H1 (cell line): ENCODE data around the gene ADGRB2. TPM values are rescaled to one million over a fixed set of nuclear protein-coding genes. Genes with fewer than 3 reads are reported as not detected.

ENCODE experiments used
- CTCF ChIA-PET: fragments of 300-600 bp; sonication (Branson Sonifier 250); formaldehyde crosslinking; loops from one replicate; lab custom pipeline; 2021; ENCODE audit not compliant: partially characterized antibody; lab: Charles Lee
- POLR2A ChIA-PET: fragments of 300-600 bp; sonication (Branson Sonifier 250); formaldehyde crosslinking; loops from one replicate; lab custom pipeline; 2021; ENCODE audit warnings: inconsistent platforms; ENCODE audit not compliant: partially characterized antibody; lab: Charles Lee
- DNase-seq, 2 experiments: peaks; one replicate each; pipeline versions ENCODE4 v3.0.0 to v3.0.0-alpha.2; 2010 to 2022; ENCODE audit warnings: low spot score in 2 of 2, low read depth in 1 of 2, mixed read lengths in 1 of 2
- FAIRE-seq: peaks from 2 replicates; lab custom pipeline; 2011; peaks lifted over from hg19 to GRCh38; lab: Jason Lieb, UNC
- H2AFZ ChIP-seq: 2 replicates; pipeline ENCODE4 v1.8.1; 2012; ENCODE audit warnings: low read length, inconsistent platforms
- H2AK5ac ChIP-seq: 2 replicates; pipeline ENCODE4 v1.6.1; 2013; ENCODE audit warnings: low read depth, low read length
- H2BK120ac ChIP-seq: replicated peaks from 2 replicates; pipeline ENCODE3; 2013; ENCODE audit warnings: low read depth, low read length, inconsistent platforms
- H2BK12ac ChIP-seq: 2 replicates; pipeline ENCODE4 v1.6.1; 2013; ENCODE audit warnings: low read depth, low read length
- H2BK15ac ChIP-seq: 2 replicates; pipeline ENCODE4 v1.6.1; 2013; ENCODE audit warnings: low read length
- H2BK20ac ChIP-seq: 2 replicates; pipeline ENCODE4 v1.6.1; 2013; ENCODE audit warnings: low read length
- H2BK5ac ChIP-seq: 2 replicates; pipeline ENCODE4 v1.6.1; 2013; ENCODE audit warnings: low read depth, low read length
- H3K14ac ChIP-seq: 2 replicates; pipeline ENCODE4 v1.6.1; 2013; ENCODE audit warnings: inconsistent platforms; ENCODE audit not compliant: insufficient read length
- H3K18ac ChIP-seq: 2 replicates; pipeline ENCODE4 v1.6.1; 2013; ENCODE audit warnings: low read length; ENCODE audit errors: extremely low read depth
- H3K23ac ChIP-seq: 2 replicates; pipeline ENCODE4 v1.6.1; 2013; ENCODE audit warnings: inconsistent platforms; ENCODE audit not compliant: insufficient read length
- H3K23me2 ChIP-seq: 2 replicates; pipeline ENCODE4 v1.6.1; 2013; ENCODE audit warnings: low read depth, low read length
- H3K27ac ChIP-seq: 2 replicates; pipeline ENCODE4 v1.6.1; 2011; ENCODE audit warnings: low read depth, low read length, inconsistent platforms
- H3K27me3 ChIP-seq, 4 experiments: replicated peaks in 1 of 4; 1 replicate in 1 of 4; 2 replicates in 3 of 4; pipeline versions ENCODE4 v1.6.1 to v1.8.1; 2011 to 2013; ENCODE audit warnings: low read length in 3 of 4, mild to moderate bottlenecking in 3 of 4, inconsistent platforms in 2 of 4, mixed read lengths in 2 of 4, moderate library complexity in 1 of 4; ENCODE audit not compliant: control insufficient read depth in 3 of 4, insufficient read depth in 3 of 4; ENCODE audit errors: extremely low read depth in 1 of 4
- H3K36me3 ChIP-seq, 4 experiments: 2 replicates each; pipeline versions ENCODE4 v1.6.1 to v1.8.1; 2011 to 2013; ENCODE audit warnings: mild to moderate bottlenecking in 4 of 4, low read length in 3 of 4, moderate library complexity in 2 of 4, control low read depth in 1 of 4, inconsistent platforms in 1 of 4; ENCODE audit not compliant: insufficient read depth in 4 of 4, control insufficient read depth in 2 of 4
- H3K4ac ChIP-seq: replicated peaks from 2 replicates; pipeline ENCODE3; 2013; ENCODE audit warnings: low read length, low read depth, mixed read lengths, inconsistent platforms; ENCODE audit not compliant: insufficient read length
- H3K4me1 ChIP-seq, 4 experiments: replicated peaks in 1 of 4; 1 replicate in 1 of 4; 2 replicates in 3 of 4; pipeline versions ENCODE4 v1.6.1 to v1.8.1; 2011 to 2013; ENCODE audit warnings: low read length in 3 of 4, inconsistent platforms in 2 of 4, mixed read lengths in 1 of 4; ENCODE audit not compliant: insufficient read depth in 4 of 4, control insufficient read depth in 3 of 4
- H3K4me2 ChIP-seq, 2 experiments: 2 replicates each; pipeline versions ENCODE4 v1.6.1 to v1.8.1; 2011 to 2013; ENCODE audit warnings: low read depth in 2 of 2, low read length in 2 of 2, control low read depth in 1 of 2, inconsistent platforms in 1 of 2, mild to moderate bottlenecking in 1 of 2; ENCODE audit not compliant: insufficient read depth in 1 of 2
- H3K4me3 ChIP-seq, 4 experiments: fragments of 200-600, 300-600 bp in 1 of 4; sonication (generic), shearing (Covaris generic), sonication (Bioruptor Twin) in 1 of 4; 2 replicates each; pipeline versions ENCODE4 v1.5.1 to v1.8.1; 2011 to 2016; ENCODE audit warnings: low read length in 4 of 4, low read depth in 3 of 4, control low read depth in 2 of 4, inconsistent platforms in 2 of 4, mild to moderate bottlenecking in 2 of 4, mixed read lengths in 1 of 4, moderate library complexity in 1 of 4; ENCODE audit not compliant: insufficient read depth in 2 of 4; ENCODE audit errors: extremely low read depth in 1 of 4
- H3K56ac ChIP-seq: replicated peaks from 2 replicates; pipeline ENCODE3; 2013; ENCODE audit warnings: low read depth, mild to moderate bottlenecking, mixed read lengths, low read length, inconsistent platforms; ENCODE audit not compliant: insufficient read length
- H3K79me1 ChIP-seq: 2 replicates; pipeline ENCODE4 v1.6.1; 2013; ENCODE audit warnings: low read depth, low read length, control low read depth
- H3K79me2 ChIP-seq, 2 experiments: 2 replicates each; pipeline versions ENCODE4 v1.6.1 to v1.8.1; 2012 to 2013; ENCODE audit warnings: low read length in 2 of 2, mild to moderate bottlenecking in 2 of 2, inconsistent platforms in 1 of 2; ENCODE audit not compliant: insufficient read depth in 2 of 2, control insufficient read depth in 1 of 2
- H3K9ac ChIP-seq, 4 experiments: replicated peaks in 1 of 4; 1 replicate in 1 of 4; 2 replicates in 3 of 4; pipeline versions ENCODE4 v1.6.1 to v1.8.1; 2011 to 2013; ENCODE audit warnings: low read depth in 3 of 4, low read length in 3 of 4, control low read depth in 2 of 4, mild to moderate bottlenecking in 2 of 4, moderate library complexity in 2 of 4, inconsistent platforms in 1 of 4; ENCODE audit errors: extremely low read depth in 1 of 4
- H3K9me3 ChIP-seq, 2 experiments: 2 replicates each; pipeline versions ENCODE4 v1.6.1 to v1.8.1; 2012 to 2013; ENCODE audit warnings: mild to moderate bottlenecking in 2 of 2, moderate library complexity in 2 of 2, control low read depth in 1 of 2, inconsistent platforms in 1 of 2, low read depth in 1 of 2, low read length in 1 of 2, mixed read lengths in 1 of 2; ENCODE audit not compliant: insufficient read depth in 2 of 2
- H4K20me1 ChIP-seq, 2 experiments: replicated peaks in 1 of 2; 2 replicates each; pipeline versions ENCODE3 to v1.8.1; 2011 to 2013; ENCODE audit warnings: inconsistent platforms in 2 of 2, low read length in 2 of 2, mild to moderate bottlenecking in 1 of 2; ENCODE audit not compliant: insufficient read depth in 2 of 2, control insufficient read depth in 1 of 2
- H4K5ac ChIP-seq: 2 replicates; pipeline ENCODE4 v1.6.1; 2013; ENCODE audit warnings: low read length, low read depth, mixed read lengths, inconsistent platforms; ENCODE audit not compliant: insufficient read length
- H4K8ac ChIP-seq: 2 replicates; pipeline ENCODE4 v1.8.0; 2013; ENCODE audit warnings: mild to moderate bottlenecking, moderate library complexity, low read length, inconsistent platforms; ENCODE audit not compliant: insufficient read depth; ENCODE audit errors: extremely low read depth
- H4K91ac ChIP-seq: replicated peaks from 2 replicates; pipeline ENCODE3; 2013; ENCODE audit warnings: low read length, mixed read lengths, inconsistent platforms; ENCODE audit not compliant: insufficient read length
- CBX5 ChIP-seq: fragments of 300-800, 300-1000 bp; sonication (generic); IDR thresholded peaks from 2 replicates; pipeline ENCODE4 v1.7.1; 2016; ENCODE audit warnings: antibody characterized with exemption, low read length, low read depth
- KDM5A ChIP-seq: fragments of 200-600 bp; IDR thresholded peaks from 2 replicates; pipeline ENCODE4 v1.7.1; 2012; ENCODE audit warnings: mild to moderate bottlenecking, low read length, inconsistent platforms, mixed read lengths
- SP2 ChIP-seq: IDR thresholded peaks from 2 replicates; pipeline ENCODE4 v1.6.1; 2012; ENCODE audit warnings: mild to moderate bottlenecking, low read length, inconsistent platforms
- TAF7 ChIP-seq: optimal IDR thresholded peaks from 2 replicates; pipeline ENCODE3; 2011; ENCODE audit warnings: low read depth, mild to moderate bottlenecking, inconsistent platforms, low read length, moderate library complexity, borderline replicate concordance
- WGBS, 2 experiments: shearing (Covaris generic) in 1 of 2; methylation state at CpG; one replicate each; pipeline versions ENCODE4 v1.1.6 to v1.1.7; 2013 to 2015; ENCODE audit warnings: low lambda C conversion rate in 2 of 2, mixed read lengths in 2 of 2, inconsistent platforms in 1 of 2, low coverage in 1 of 2, missing lambda C conversion rate in 1 of 2; ENCODE audit not compliant: insufficient replicate concordance in 2 of 2, insufficient coverage in 1 of 2, insufficient read length in 1 of 2; ENCODE audit errors: extremely low coverage in 1 of 2, missing lambda C conversion rate in 1 of 2; 5-methylcytosine and 5-hydroxymethylcytosine counted together
- polyA plus RNA-seq, 7 experiments: library from polyadenylated mRNA; depleted of rRNA in 3 of 7; stranded (reverse) in 5 of 7; unstranded in 2 of 7; fragments of >200 nt in 5 of 7; fragments of 200-250 nt in 2 of 7; gene quantifications; 1 replicate in 5 of 7; 2 replicates in 1 of 7; 4 replicates in 1 of 7; pipeline versions ENCODE4 v1.2.1 to v1.2.3, GENCODE V29; 2011 to 2013; ENCODE audit warnings: missing spikeins in 2 of 7, mixed read lengths in 2 of 7
- total RNA-seq: library from RNA; stranded (reverse); fragmentation: NEBNext Ultra II Directional; extraction: Animal tissue kit (Norgen Biotek cat#: 25700); gene quantifications from 2 replicates; pipeline ENCODE4 v1.2.1, GENCODE V29; 2021
- TF ChIP-seq, protein P1 (sequence below), 3 experiments: IDR thresholded peaks; 1 replicate in 2 of 3; 2 replicates in 1 of 3; pipeline versions ENCODE4 v1.5.1 to v1.6.1; 2011; ENCODE audit warnings: low read length in 3 of 3, mild to moderate bottlenecking in 3 of 3, inconsistent platforms in 2 of 3, low read depth in 1 of 3, moderate library complexity in 1 of 3; ENCODE audit not compliant: insufficient read depth in 1 of 3; ENCODE audit errors: control extremely low read depth in 1 of 3

The ADGRB2 gene
- total and polyA plus RNA-seq, 2 of the 8 experiments (the other 6 are each of a cell fraction or from before 2014, with no cell fraction given): 15.6 to 26.2 TPM

DNA sequence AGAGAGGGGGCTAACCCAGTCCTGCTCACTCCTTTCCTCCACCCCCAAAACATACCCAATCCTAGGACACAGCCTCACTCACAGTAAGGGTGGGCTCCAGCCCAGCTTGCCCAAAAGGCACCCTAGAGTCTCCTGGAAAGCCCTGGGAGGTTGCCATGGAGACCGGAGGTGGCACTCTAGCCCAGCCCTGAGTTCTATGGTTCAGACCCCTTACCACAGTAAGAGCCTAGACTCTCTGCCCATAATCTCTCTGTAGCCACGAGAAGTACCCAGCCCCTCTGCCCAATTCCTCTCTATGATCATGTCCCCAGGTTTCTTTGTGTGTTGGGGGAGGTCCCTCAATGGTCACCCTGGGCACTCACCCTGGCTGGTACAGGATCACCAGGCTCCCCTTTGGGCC lies 74.8 kb downstream of the ADGRB2 start:
- ChIA-PET CTCF (interaction anchor here (0.5 to 24.1 kb wide), 10 partner anchors 11 to 546 kb away, joined by 3 to 370 read pairs (median 8); partner anchors contain the start of gene COL16A1), POLR2A (interaction anchor here (1.0 to 1.4 kb wide), 3 partner anchors 9 to 69 kb away, joined by 3 read pairs; no protein-coding TSS in a partner anchor)
- Histone ChIP-seq H3K79me2 (no peaks in the 10 kb centered on the region), H3K27me3 (no peaks in the 10 kb centered on the region), H3K14ac (no peak overlapping the region), H3K23ac (no peak overlapping the region), H4K5ac (no peak overlapping the region), H3K9ac (no peak overlapping the region), H2BK5ac (0 out of 2 replicates have a peak overlapping the region, but pooled peaks have one; percentile 35), H2BK120ac (no peak overlapping the region), H3K18ac (no peak overlapping the region), H2AFZ (no peak overlapping the region), H3K27ac (no peak overlapping the region), H3K56ac (no peak overlapping the region), H3K9me3 (no peaks in the 10 kb centered on the region), H3K79me1 (no peaks in the 10 kb centered on the region), H3K4me1 (peaks cover 0 to 4% (median 0%) of the 10 kb centered on the region in 4 experiments; a peak in 3 of 7 replicates), H2BK12ac (no peak overlapping the region), H4K91ac (no peak overlapping the region), H2BK15ac (no peak overlapping the region), H3K23me2 (no peaks in the 10 kb centered on the region), H2BK20ac (no peak overlapping the region), H4K8ac (peak overlapping the region; percentile 72; the same call in 1 of the 2 replicates), H3K4ac (no peak overlapping the region), H4K20me1 (no peaks in the 10 kb centered on the region), H3K36me3 (no peaks in the 10 kb centered on the region), H3K4me2 (no peak overlapping the region), H2AK5ac (no peak overlapping the region), H3K4me3 (no peak overlapping the region)
- FAIRE-seq (no peak), DNase-seq (no peak)
- TF ChIP-seq, protein P1, sequence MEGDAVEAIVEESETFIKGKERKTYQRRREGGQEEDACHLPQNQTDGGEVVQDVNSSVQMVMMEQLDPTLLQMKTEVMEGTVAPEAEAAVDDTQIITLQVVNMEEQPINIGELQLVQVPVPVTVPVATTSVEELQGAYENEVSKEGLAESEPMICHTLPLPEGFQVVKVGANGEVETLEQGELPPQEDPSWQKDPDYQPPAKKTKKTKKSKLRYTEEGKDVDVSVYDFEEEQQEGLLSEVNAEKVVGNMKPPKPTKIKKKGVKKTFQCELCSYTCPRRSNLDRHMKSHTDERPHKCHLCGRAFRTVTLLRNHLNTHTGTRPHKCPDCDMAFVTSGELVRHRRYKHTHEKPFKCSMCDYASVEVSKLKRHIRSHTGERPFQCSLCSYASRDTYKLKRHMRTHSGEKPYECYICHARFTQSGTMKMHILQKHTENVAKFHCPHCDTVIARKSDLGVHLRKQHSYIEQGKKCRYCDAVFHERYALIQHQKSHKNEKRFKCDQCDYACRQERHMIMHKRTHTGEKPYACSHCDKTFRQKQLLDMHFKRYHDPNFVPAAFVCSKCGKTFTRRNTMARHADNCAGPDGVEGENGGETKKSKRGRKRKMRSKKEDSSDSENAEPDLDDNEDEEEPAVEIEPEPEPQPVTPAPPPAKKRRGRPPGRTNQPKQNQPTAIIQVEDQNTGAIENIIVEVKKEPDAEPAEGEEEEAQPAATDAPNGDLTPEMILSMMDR (IDR thresholded peaks at IDR 0.05; ENCODE audit: control extremely low read depth in 1 of 3, insufficient read depth in 1 of 3, low read depth in 1 of 3, low read length in 3 of 3): no peak
- TF ChIP-seq CBX5 (no peak), KDM5A (no peak), SP2 (peak; percentile 83), TAF7 (no peak)
- 71% methylated on average over 2 of the region's 2 CpGs; no CpG with 5 or more reads in 1 of the 2 experiments for WGBS, 2 experiments
